SIG-M5 (cell line): ENCODE data around the gene GFER.
"Not testable (repeated sequence)": the region's sequence is repeated elsewhere in the genome, so short reads cannot be mapped to it uniquely, and the experiment has no call there.

Experiments used
- DNase-seq: peaks from one replicate; lab custom pipeline; 2025; lab: John Stamatoyannopoulos, UW

The GFER gene

DNA sequence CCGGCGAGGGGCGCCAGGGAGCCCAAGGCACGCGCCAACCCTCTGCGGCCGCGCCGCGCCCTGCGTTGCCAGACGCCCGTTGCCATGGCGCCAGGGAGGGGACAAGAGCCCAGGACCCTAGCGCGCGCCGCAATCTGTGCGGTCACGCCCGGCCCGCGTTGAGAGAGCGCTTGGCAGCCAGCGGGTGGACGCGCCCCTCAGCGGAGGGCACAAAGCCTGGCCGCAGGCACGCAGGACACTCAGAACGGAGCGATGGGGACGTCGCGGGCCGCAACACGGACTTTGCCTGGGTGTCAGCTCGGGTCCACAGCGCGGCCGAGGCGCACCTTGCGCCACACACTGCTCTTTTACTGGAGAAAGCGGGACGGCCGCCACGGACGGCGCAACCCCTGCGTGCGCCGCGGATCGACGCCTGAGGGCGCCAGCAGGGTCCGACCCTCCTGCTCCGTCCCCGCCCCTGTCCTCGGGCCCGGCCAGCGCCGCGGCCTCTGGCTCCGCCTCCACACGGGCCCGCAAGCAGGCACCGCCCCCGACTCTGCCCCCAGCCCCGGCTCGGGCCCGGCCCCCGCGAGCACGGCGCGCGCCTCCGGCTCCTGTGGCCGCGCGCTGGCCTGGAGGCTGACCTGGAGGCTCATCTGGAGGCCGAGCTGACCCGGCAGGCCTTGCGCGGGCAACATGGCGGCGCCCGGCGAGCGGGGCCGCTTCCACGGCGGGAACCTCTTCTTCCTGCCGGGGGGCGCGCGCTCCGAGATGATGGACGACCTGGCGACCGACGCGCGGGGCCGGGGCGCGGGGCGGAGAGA, at the start of gene GFER:
Gene GFER, plus strand, starts transcription at position 650 of the 803 bp plus-strand sequence. Its CDS starts 26 bp downstream, at position 676.
- DNase-seq, result no peak

DNA sequence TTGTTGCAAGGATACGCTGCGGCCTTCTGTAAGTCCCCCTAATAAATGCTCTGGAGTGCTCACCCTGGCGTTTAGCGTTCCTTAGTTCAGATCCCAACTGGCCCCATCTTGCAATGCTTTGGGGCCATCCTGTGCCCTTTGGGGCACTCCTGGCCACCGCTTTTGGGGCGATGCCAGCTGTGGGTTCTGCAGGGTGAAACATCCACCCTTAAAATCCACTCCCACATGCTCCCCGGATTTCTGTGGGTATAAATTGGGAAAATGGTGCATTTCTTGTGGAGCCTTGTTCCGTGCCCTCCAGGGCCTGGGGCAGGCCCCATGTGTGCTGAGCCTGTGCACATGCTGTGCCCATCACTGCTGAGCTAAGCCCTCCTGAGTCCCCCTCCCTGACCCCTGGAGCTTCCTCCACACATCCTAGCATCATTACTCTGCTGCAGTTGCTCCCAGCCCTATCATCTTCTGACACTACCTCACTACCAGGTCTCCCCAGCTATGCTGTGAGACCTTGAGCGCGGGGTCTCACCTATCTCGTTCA, 47.0 kb upstream of the GFER start:
- DNase-seq, result no peak

DNA sequence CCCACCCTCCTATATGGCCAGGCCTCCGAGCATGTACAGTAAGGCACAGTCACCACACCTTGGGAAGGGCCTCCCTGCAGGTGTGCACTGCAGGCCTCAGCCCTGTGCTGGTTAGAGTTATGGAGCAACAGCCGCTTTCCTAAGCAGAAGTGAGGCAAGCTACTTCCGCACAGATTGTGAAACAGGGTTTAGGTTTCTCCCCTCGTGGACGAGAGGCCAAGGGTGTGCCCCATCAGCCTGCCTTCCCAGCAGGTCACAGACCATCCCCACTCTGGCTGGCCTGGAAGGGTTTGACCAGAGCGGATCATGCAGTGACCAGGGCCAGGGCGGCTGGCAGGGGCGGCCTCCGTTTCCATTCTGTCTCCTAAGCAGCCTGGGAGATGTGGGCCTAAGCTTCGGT, 45.7 kb upstream of the GFER start:
- DNase-seq, result peak; percentile 51

DNA sequence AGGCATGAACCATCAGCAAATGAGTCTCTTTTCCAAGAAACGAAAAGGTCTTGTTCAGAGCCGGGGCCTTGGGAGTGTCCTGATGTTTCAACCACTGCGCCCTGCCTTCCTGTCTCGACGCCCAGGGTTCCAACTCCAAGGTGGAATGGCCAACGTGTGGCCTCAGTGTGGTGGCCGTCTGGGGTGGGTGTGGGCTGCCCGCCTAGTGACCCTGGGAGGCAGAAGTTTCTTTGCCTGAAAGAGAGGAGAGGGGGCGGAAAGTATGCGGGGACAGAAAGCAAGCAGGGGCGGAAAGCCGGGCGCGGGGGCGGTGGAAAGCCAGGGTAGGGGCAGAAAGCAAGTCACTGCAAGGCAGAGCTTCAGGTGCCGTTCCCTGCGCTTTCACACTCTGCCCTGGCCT, 45.1 kb upstream of the GFER start:
- no peak for DNase-seq

DNA sequence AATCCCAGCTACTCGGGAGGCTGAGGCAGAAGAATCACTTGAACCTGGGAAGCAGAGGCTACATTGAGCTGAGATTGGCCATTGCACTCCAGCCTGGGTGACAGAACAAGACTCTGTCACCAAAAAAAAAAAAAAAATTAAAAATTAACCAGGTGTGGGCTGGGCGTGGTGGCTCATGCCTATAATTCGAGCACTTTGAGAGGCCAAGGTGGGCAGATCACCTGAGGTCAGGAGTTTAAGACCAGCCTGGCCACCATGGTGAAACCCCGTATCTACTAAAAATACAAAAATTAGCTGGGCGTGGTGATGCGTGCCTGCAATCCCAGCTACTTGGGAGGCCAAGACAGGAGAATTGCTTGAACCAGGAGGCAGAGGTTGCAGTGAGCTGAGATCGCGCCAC, 44.2 kb upstream of the GFER start:
- DNase-seq, result not testable (repeated sequence)

DNA sequence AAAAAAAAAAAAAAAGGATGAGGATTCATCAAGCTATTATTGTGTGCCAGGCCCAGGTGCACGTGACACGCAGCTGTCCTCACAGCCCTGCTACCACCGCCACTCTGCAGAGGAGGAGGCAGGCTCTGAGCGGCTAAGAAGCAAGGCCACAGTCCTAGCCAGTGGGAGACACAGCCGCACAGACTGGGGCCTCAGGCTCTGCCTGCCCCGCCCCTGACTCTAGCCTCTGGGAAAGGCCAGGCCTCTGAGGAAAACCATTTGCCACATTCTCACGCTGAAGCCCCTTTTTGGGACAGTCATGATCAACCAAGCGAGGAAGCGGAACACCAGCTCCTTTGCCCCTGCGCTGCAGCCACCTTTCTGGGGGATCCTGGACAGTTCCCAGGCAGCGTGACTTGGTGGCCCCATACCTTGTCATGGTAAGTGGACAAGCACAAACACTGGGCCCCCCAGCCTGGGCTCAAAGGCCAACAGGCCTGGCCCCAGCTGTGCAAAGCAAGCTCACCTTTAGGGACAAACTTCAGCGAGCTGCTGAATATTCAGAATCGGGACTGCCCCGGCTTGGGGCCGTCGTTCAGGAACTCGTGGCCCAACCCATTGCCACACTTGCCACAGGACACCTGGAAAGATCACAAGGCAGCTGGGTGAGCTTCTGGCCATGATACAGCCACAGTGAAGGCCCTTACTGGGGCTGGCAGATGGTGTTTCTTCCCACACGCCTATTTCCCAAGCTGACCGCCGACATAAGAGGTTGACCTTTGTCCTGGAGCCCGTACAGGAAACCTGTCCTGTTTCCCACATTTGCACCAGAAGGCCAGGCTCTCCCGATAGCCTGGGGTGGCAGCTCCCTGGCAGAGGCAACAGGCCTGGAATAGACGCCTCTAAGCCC, 43.5 kb upstream of the GFER start:
- DNase-seq, result no peak

DNA sequence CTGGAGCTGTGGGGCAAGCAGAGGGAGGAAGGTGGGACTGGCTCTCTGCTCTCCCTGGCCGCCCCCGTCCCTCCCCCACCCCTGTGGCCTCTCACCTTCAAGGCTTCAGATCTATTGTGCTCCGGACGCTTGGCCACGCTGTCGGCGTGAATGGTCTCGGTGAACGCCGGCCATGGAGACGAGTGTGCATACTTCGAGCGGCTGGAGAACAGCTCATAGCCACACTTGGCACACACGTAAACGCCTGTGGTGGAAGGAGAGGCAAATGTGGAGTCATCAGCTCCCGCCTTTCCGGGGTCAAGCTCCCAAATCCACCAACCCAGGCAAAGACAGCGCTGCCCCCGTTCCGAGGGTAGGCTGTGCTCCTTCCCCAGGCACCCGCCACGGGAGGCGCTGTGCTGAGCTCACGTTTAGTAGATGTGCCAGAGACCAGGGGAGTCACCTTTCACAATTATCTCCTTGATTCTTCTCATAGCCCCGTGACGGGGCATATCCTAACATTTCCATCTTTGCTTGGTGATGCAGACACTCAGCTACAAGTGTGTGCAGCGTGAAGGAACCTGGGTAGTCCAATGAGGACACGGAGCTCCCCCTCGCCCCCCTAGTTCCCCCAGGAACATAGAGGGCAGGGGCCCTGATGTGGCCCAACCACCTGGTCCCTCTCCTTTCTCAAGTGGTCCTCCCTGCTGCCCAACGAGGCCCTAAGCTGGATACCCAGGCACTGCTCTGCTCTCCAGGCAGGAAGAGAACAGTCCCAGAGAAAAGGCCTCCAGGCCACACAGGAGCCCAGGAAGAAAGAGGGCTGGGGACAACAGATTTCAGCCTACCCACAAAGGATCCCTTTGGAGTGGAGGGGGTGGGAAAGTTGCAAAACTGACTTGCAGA, 42.6 kb upstream of the GFER start:
- no peak for DNase-seq

DNA sequence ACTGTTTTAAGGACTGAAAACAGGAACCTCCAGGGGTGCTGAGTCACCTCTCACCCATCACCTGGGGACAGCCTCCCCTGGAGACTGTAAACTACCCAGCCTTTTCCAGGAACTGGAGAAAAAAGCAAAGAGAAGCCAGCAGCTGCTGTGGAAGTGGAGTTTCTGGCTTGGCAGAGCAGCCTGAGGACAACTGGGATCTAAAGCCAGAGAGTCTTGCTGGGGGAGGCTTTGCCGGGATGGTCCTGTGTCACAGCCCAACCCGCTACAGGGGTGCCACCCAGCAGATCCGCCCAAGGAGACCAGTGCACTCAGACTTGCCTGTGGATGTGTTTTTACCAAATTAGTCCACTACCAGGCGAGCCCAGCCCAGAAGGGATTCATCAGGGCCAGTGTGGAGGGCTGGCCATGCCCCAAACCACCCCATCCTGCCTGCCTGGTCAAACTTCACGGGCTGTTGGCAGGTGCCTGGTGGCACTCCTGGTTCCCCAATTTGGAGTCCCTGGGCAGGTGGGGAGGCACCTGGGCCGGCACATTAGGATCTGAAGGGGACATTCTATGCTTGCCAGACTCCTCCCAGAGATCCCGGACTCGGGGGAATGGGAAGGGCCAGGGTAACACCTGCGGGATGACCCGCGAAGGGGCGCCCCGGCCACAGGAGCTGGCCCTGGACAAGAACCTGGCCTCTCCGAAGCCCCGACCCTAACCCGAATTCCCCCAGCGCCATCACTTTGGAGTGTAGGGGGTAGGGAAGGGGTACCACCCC, 41.8 kb upstream of the GFER start:
- DNase-seq, result no peak

DNA sequence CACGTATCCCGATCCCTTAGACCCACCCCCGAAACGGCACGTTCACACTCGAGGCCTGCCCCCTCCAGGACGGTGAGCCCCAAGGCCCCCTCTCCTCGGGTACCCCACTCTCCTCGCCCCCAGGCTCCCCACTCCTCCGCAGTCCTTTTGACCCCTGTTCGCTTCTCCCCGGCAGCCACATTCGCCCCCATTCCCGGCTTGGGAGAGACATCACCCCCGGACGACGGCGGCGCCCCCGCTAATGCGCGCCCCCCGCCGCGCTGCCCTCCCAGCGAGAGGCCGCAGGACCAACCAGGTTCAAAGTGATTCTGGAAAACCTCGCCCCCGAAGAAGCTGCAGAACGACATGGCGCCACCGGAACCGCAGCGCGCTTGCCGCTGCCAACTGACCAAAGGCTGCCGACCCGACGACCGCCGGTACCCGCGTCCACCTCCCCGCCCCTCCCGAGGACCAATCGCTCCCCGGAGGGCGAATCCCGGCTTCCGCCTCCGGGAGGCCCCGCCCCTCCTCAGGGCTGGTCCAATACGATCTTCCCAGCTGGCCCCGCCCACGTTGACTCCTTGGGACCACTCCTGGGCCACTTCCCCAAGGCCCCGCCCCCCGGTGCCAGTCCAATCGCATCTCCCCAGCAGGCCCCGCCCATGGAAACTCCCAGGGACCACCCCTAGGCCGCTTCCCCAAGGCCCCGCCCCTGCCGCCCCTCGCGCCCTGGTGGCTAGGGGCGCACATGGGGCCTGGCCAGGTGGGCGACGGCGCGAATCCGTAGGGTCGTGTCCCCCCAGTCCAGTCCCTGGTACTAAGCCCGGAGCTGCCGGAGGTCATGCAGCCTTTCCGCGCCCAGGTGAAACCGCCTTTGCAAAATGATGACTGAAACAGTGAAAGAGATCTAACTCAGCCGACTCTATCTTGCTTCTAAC, 40.9 kb upstream of the GFER start, which contains the start of gene MSRB1:
Gene MSRB1, minus strand, starts transcription at position 390 of the 917 bp plus-strand sequence. Its CDS starts 43 bp downstream, at position 347.
- DNase-seq, result peak; percentile 88

DNA sequence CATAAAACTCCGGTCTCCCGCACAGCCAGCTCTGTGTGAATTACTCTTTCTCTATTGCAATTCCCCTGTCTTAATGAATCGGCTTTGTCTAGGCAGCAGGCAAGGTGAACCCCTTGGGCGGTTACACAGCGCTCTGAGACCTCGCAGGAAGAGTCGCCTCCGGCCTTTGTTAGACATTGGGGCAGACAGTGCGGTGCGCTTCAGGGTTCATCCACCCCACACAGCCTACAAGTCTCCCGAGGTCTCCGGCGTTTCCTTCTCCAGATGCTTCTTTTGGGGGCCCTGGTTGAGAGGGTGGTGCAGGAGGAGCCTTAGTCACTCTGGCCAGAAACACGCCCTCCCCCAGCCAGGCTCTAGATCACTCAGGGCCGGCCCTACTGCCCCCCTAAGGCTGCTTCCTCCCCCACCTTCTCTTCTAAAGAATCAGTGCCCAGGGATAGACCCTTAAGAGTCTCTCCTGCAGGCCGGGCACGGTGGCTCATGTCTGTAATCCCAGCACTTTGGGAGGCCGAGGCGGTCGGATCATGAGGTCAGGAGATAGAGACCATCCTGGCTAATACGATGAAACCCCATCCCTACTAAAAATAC, 39.3 kb upstream of the GFER start:
- DNase-seq, result no peak

DNA sequence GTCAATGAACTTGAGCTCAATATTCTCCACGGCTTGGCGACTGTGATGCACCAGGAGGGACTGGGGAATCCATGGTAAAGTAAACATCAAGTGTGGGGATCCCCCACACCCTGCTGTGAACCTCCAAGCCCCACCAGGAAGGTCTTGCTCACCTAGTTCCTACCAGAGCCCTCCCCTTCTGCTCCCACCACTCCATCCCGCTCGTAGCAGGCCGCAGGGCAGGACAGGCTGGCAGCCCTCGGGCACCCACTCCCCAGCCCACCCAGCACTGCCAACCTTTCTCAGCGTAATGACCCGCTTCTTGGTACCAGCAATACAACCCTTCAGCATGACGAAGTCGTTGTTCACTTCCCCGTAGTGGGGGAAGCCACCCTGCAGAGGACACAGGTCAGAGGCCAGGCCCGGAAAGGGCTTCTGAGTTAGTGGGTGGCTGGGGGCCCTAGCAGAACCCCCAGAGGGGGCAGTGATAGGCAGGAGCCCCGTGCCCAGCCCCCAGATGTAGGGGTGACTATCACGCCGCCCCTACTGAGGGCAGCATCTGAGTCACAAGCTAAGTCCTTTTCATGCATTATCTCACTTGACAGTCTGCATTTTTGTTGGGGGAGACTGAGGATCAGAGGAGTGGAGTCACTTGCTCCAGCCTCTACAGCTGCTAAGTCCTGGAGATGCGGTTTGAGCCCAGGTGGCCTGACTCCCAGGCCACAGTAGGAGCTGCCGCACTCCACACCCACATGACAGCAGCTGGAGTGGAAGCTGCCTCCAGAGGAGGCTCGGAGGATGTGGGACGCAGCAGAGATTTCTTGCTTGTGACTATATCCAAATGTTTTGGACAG, 38.2 kb upstream of the GFER start:
- no peak for DNase-seq

DNA sequence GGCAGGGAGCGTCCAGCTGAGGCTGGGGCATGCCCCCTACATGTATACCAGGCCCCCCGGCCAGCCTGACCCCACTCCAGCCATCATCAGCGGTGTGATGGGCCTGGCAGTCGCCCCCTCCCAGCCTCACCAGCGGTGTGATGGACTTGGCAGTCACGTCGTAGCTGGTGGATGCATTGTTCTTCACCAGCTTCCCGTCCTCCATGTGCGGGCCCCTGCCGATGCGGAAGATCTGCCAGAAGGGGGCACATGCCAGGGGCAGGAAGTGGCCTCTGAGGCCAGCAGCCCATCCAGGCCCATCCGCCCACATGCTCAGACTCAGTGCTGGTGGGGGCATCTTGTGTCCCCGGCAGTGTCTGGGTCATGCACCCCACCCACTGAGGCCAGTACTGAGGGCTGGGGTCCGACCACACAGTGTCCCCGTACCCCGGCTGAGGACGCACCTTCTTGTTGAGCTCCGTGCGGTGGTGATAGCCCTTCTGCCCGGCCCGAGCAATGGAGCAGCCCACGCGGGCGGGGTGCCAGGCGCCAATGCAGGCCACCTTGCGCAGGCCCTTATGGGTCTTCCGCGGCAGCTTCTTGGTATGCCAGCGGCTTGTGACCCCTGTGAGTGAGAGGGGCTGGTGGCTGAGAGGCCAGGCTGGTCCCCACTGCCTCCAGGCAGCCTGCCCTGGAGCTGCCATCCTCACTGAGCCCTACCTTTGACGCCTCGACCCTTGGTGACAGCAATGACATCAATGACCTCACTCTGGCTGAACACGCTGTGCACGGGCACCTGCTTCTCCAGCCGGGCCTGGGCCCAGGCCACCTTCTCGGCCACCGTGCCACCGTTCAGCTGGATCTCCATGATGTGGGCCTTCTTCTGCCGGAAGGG, 37.3 kb upstream of the GFER start:
- DNase-seq, result no peak

DNA sequence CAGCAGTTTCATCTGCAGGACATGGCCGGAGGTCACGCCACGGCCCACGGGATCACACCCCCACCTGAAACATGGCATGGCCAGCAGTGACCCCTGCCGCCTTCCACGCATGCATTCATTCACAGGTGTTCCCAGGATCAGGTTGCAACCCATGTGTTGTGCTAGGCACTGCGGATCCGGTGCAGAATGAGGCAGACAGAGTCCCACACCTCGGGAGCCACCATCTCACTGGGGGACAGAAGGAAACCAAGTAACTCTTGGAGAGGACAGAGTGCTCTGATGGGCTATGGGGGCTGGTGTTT, 36.7 kb upstream of the GFER start:
- no peak for DNase-seq

DNA sequence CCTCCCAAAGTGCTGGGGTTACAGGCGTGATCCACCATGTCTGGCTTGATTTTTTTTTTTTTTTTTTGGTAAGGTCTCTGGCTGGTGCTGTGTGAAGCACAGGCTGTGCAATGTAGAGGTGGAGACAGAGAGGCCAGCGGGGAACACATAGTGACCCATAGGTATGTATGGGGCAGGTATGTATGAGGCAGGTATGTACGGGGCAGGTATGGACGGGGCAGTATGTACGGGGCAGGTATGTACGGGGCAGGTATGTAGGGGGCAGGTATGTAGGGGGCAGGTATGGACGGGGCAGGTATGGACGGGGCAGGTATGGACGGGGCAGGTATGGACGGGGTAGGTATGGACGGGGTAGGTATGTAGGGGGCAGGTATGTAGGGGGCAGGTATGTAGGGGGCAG, 34.5 kb upstream of the GFER start:
- DNase-seq, result no peak

DNA sequence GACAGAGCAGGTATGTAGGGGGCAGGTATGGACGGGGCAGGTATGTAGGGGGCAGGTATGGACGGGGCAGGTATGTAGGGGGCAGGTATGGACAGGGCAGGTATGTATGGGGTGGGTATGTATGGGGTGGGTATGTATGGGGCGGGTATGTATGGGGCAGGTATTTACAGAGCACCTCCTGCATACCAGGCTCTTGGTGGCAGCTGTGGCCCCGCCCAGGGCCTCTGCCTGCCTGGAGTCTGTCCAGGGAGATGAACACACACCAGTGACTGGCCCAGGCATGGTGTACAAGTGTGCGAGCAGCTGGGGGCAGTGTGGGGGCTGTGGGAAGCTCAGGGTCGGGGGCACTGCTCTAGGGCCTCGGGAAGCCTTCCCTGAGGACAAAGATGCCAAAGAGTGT, 33.9 kb upstream of the GFER start:
- no peak for DNase-seq

DNA sequence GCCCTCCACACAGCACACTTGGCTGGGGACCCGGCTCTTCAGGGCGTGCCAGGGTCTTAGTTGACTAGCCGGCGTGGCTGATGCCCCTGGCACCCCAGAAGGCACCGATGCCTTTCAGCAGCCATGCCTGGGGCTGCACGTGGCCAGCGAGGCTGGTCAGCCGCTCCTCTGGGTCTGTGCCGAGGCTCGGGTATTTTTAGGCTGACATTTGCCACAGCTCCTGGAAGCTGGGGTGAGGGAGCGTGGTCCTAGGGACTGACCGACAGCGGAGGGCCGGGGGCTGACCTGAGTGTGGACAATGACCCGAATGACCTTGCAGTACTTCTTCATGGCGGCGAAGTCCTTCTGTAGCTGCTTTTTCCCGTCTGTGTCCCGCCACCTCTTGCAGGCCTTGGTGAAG, 33.4 kb upstream of the GFER start:
- no peak for DNase-seq

DNA sequence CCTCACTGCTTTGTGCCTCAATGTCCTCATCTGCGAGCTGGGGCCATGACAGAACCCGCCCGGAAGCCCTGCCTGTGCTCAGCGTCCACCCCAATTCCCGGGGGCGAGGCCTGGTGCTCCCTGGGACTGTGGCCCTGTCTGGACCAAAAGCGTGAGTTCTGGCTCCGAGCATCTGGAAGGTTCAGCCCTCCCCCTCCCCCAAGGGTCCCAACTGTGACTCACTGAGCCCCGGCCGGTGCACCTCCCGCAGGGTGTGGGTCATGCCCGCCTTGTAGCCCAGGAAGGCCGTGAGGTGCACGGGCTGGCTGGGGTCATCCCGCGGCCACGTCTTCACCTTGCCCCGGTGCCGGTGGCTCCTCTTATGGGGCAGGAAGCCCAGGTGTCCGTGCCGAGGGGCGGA, 30.3 kb upstream of the GFER start:
- DNase-seq, result no peak
